GM12878 (cell line): ENCODE results near the gene SLC27A5. TPM values are rescaled to one million over a fixed set of nuclear protein-coding genes. Genes with fewer than 3 reads are reported as not detected.

ENCODE experiments used
- BCL11A ChIP-seq: IDR thresholded peaks from 2 replicates; pipeline ENCODE4 v1.6.1; 2011; ENCODE audit warnings: low read depth, low read length
- CBX3 ChIP-seq: fragments of 200-600 bp; sonication (generic); IDR thresholded peaks from 2 replicates; pipeline ENCODE4 v1.6.1; 2016; ENCODE audit warnings: low read depth, borderline replicate concordance
- FOS ChIP-seq: IDR thresholded peaks from 3 replicates; pipeline ENCODE4 v1.6.1; 2011; ENCODE audit warnings: borderline replicate concordance; ENCODE audit not compliant: insufficient read length; ENCODE audit errors: extremely low read depth
- IKZF1 ChIP-seq: fragments of 450-650 bp; conservative IDR thresholded peaks from 2 replicates; pipeline ENCODE4 v1.6.1; 2017; ENCODE audit warnings: antibody characterized with exemption, mild to moderate bottlenecking
- IKZF2 ChIP-seq, 2 experiments: fragments of 450-650 bp; IDR thresholded peaks; 2 replicates each; pipeline ENCODE4 v1.6.1; 2017; ENCODE audit warnings: mild to moderate bottlenecking in 2 of 2, moderate library complexity in 2 of 2
- NR2C1 ChIP-seq: fragments of 450-650 bp; IDR thresholded peaks from 2 replicates; pipeline ENCODE4 v1.6.1; 2017; ENCODE audit warnings: antibody characterized with exemption, mild to moderate bottlenecking, moderate library complexity
- RFX5 ChIP-seq: IDR thresholded peaks from 2 replicates; pipeline ENCODE4 v1.6.1; 2011; ENCODE audit warnings: low read depth, low read length, improper control_type of control experiment
- SIX5 ChIP-seq: IDR thresholded peaks from 2 replicates; pipeline ENCODE4 v1.6.1; 2011; ENCODE audit warnings: mild to moderate bottlenecking, low read depth, low read length, moderate library complexity; ENCODE audit not compliant: severe bottlenecking
- SRF ChIP-seq, 2 experiments: IDR thresholded peaks; 2 replicates each; pipeline ENCODE4 v1.6.1; 2011; ENCODE audit warnings: low read depth in 2 of 2, low read length in 2 of 2, mild to moderate bottlenecking in 1 of 2, moderate library complexity in 1 of 2
- ZBTB4 ChIP-seq: fragments of 450-650 bp; formaldehyde crosslinking; IDR thresholded peaks from 2 replicates; pipeline ENCODE4 v1.4.0; 2022; ENCODE audit warnings: mild to moderate bottlenecking, moderate library complexity
- ZNF217 ChIP-seq: fragments of 450-650 bp; IDR thresholded peaks from 2 replicates; pipeline ENCODE4 v1.6.1; 2017; ENCODE audit warnings: antibody characterized with exemption, mild to moderate bottlenecking
- ZZZ3 ChIP-seq: IDR thresholded peaks from 2 replicates; pipeline ENCODE4 v1.6.1; 2011; ENCODE audit warnings: low read depth; ENCODE audit not compliant: control insufficient read depth, insufficient read length
- polyA plus RNA-seq, 11 experiments: library from polyadenylated mRNA; depleted of rRNA in 4 of 11; unstranded in 6 of 11; stranded (reverse) in 5 of 11; fragments of >200 nt; fragmentation: Nextera tagmentation in 4 of 11; fragmentation: Illumina TruSeq in 1 of 11; extraction: Ambion mirVana in 4 of 11; extraction: Trizol in 1 of 11; gene quantifications; 1 replicate in 1 of 11; 2 replicates in 10 of 11; pipeline versions ENCODE4 v1.2.1 to v1.2.3, GENCODE V29; 2011 to 2016; ENCODE audit warnings: inconsistent platforms in 2 of 11, missing spikeins in 2 of 11, low read depth in 1 of 11
- total RNA-seq, 4 experiments: library from RNA; depleted of rRNA in 3 of 4; stranded (reverse); fragments of >200 nt in 3 of 4; fragmentation: Illumina TruSeq in 1 of 4; extraction: Trizol in 1 of 4; gene quantifications; 2 replicates each; pipeline versions ENCODE4 v1.2.1 to v1.2.3, GENCODE V29; 2013 to 2021

The SLC27A5 gene
- total and polyA plus RNA-seq, 10 of the 15 experiments (the other 5 are each of a cell fraction or from before 2014, with no cell fraction given): 21.2 to 127 (median 31.8) TPM

GRCh38 chr19:58554494-58555368, 42.9 kb upstream of the SLC27A5 start, which contains the start of gene CHMP2A (continued):
- TF ChIP-seq ZZZ3 (no peak), FOS (no peak), SIX5 (peak; percentile 52), CBX3 (no peak), SRF (IDR thresholded peaks at IDR 0.05; ENCODE audit: low read depth in 2 of 2, low read length in 2 of 2) (peak in 1 of 2 experiments; percentile 47; a peak in 1 of 4 replicates), RFX5 (no peak), ZBTB4 (CRISPR knock-in tag) (no peak), IKZF1 (peak; percentile 99), BCL11A (no peak), IKZF2 (IDR thresholded peaks at IDR 0.05) (no peak), ZNF217 (no peak), NR2C1 (peak; percentile 98)
